Esophagus squamous epithelium (tissue), 4 donors: ENCODE data around the gene ZNF195.

ENCODE experiments used
- CTCF ChIP-seq, 6 experiments: fragments of 450-650 bp in 4 of 6; fragments of 200-600 bp in 2 of 6; sonication (generic) in 2 of 6; IDR thresholded peaks; one replicate each; pipeline ENCODE4 v1.5.1; 2016 to 2019; ENCODE audit warnings: antibody characterized with exemption in 6 of 6, mild to moderate bottlenecking in 4 of 6, moderate library complexity in 4 of 6
- POLR2A ChIP-seq, 4 donors: fragments of 450-650 bp; IDR thresholded peaks; one replicate each; pipeline ENCODE4 v1.6.1; 2017; ENCODE audit warnings: antibody characterized with exemption in 4 of 4, mild to moderate bottlenecking in 4 of 4, moderate library complexity in 3 of 4

DNA sequence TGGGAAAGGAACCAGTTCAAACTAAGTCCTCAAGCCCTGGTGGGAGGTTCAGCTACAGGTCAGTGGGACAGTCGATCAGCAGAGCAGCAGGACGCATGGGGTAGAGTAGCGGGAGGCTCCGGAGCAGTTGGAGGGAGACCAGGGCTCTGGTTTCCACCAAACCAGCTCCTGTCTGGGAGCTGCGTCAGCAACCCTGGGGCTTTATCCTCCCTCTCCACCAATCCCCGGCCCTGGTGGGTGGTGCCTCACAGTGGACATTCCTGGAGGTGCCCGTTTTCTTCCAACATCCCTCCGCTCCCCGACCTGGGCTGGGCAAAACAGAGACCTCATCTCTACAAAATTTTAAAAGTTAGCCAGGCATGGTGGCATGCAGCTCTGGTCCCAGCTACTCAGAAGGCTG is 32.4 kb downstream of the ZNF195 start:
- no peak for TF ChIP-seq CTCF (IDR thresholded peaks at IDR 0.05)
- TF ChIP-seq POLR2A (IDR thresholded peaks at IDR 0.05) = no peak
